ENCODE data around the gene FUS.

The FUS gene

GRCh38 chr16:31202414-31203375 is 22.8 kb downstream of the FUS start, which contains the start of gene PYCARD:
PYCARD (minus strand) TSS chr16:31202760; CDS start chr16:31202690, 70 bp downstream.
- no peak for DNase-seq (ENCODE audit: low read depth, low spot score)

- no peak for DNase-seq (ENCODE audit: low read depth, low spot score)
These were observed 25.1 kb downstream of the FUS start for GRCh38 chr16:31204871-31205666.

DNA sequence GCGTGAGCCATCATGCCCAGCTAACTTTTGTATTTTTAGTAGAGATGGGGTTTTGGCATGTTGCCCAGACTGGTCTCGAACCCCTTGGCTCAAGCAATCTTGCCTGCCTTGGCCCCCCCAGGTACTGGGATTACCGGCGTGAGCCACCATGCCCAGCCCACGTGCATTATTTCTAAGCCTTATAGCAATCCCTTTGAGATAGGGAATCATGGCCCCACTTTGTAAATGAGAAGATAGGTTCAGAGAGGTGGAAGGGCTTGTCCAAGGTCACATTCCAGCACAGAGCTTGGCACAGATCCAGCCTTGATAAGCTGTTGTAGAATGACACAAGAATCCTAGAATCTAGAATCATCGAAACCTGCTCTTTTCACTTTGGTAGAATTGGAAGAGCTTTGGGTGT is 26.8 kb downstream of the FUS start:
- no peak for DNase-seq (ENCODE audit: low read depth, low spot score)

- no peak for DNase-seq (ENCODE audit: low read depth, low spot score)
These were observed 33.4 kb downstream of the FUS start for GRCh38 chr16:31213342-31213741.

GRCh38 chr16:31213877-31214707 is 34.2 kb downstream of the FUS start, which contains the start of gene TRIM72:
TRIM72 (plus strand) TSS chr16:31214119; CDS start chr16:31214739, 620 bp downstream.
- DNase-seq (ENCODE audit: low read depth, low spot score): no peak

DNA sequence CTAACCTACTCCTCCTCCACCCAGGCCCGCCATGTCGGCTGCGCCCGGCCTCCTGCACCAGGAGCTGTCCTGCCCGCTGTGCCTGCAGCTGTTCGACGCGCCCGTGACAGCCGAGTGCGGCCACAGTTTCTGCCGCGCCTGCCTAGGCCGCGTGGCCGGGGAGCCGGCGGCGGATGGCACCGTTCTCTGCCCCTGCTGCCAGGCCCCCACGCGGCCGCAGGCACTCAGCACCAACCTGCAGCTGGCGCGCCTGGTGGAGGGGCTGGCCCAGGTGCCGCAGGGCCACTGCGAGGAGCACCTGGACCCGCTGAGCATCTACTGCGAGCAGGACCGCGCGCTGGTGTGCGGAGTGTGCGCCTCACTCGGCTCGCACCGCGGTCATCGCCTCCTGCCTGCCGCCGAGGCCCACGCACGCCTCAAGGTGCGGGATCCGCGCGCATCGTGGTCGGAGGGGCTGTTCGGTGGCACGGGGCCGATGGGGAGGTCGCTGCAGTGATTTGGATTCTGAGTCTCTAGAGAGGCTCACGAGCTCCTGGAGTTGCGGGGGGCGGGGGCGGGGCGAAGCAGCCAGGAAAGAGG is 34.9 kb downstream of the FUS start:
- no peak for DNase-seq (ENCODE audit: low read depth, low spot score)

GRCh38 chr16:31215287-31216162 is 35.6 kb downstream of the FUS start:
- DNase-seq (ENCODE audit: low read depth, low spot score): no peak

- DNase-seq (ENCODE audit: low read depth, low spot score): no peak
These were observed 36.6 kb downstream of the FUS start, which contains the start of gene PYDC1 for GRCh38 chr16:31216422-31217135. PYDC1 (minus strand) TSS chr16:31217135; CDS start chr16:31217028, 107 bp downstream.

GRCh38 chr16:31217136-31217530 is 37.2 kb downstream of the FUS start:
- no peak for DNase-seq (ENCODE audit: low read depth, low spot score)

DNA sequence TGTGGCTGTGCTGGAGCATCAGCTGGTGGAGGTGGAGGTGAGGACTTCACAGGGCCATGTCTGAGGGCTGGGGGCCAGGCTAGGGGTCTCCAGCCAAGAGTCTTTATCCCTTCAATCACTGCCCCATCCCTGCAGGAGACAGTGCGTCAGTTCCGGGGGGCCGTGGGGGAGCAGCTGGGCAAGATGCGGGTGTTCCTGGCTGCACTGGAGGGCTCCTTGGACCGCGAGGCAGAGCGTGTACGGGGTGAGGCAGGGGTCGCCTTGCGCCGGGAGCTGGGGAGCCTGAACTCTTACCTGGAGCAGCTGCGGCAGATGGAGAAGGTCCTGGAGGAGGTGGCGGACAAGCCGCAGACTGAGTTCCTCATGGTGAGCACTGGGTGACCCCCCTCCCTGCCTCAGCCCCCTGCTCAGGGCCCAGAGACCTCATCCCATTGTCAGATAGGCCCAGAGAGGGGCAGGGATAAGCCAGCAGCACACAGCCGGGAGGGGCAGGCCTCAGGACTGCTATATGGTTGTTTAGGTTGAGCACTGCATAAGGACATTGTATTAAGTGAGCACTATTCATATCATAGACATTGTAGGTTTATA is 39.3 kb downstream of the FUS start:
- DNase-seq (ENCODE audit: low read depth, low spot score): no peak

DNA sequence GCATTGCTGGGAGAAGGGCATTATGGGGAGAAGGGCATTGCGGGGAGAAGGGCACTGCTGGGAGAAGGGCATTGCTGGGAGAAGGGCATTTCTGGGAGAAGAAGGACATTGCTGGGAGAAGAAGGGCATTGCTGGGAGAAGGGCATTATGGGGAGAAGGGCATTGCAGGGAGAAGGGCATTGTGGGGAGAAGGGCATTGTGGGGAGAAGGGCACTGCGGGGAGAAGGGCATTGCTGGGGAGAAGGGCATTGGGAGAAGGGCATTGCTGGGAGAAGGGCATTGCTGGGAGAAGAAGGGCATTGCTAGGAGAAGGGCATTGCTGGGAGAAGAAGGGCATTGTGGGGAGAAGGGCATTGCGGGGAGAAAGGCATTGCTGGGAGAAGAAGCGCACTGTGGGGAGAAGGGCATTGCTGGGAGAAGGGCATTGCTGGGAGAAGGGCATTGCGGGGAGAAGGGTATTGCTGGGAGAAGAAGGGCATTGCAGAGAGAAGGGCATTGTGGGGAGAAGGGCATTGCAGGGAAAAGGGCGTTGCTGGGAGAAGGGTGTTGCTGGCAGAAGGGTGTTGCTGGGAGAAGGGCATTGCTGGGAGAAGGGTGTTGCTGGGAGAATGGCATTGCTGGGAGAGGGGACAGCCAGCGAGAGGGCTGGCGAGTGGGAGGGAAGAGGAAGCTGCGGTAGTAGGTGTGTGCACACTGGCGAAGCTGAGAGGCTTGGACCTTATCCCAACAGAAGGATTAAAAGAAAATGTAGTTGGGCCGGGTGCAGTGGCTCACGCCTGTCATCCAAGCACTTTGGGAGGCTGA is 41.6 kb downstream of the FUS start:
- DNase-seq (ENCODE audit: low read depth, low spot score): no peak

GRCh38 chr16:31223044-31223443 is 43.1 kb downstream of the FUS start:
- DNase-seq (ENCODE audit: low read depth, low spot score): no peak

- no peak for DNase-seq (ENCODE audit: low read depth, low spot score)
These were observed 44.4 kb downstream of the FUS start for GRCh38 chr16:31224092-31224955.

GRCh38 chr16:31225193-31225592 is 45.3 kb downstream of the FUS start:
- no peak for DNase-seq (ENCODE audit: low read depth, low spot score)

DNA sequence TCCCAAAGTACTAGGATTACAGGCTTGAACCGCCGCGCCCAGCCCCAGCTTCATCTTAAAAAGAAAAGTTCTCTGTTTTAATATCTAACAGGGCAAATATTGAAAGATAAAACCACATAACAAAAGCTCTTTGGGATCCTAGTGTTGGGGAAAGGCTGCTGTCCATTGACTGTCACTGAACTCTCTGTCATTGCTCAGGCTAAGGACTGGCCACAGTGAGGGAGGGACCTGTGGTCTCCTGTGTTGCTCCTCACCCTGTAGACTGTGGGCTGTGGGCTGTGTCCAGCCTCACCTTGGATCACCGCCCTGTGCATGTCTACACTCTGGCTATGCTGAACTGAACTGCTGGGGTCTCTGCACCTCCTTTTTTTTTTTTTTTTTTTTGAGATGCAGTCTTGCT is 48.3 kb downstream of the FUS start:
- DNase-seq (ENCODE audit: low read depth, low spot score): no peak

DNA sequence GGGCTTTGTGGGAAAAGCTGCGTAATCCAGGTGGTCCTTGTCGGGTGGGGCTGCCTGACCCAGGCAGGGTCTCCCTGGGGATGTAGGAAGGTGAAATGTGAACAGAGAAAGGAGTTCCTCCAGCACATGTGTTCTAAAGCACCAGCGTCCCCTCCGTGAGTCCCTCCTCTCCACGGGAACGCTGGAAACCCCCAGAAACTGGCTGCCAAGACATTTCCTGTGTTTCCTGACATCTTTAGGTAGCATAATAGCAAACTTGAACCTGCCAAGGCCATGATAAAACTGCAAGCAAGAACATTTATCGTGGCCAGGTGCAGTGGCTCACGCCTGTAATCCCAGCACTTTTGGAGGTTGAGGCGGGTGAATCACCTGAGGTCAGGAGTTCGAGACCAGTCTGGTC is 49.6 kb downstream of the FUS start:
- DNase-seq (ENCODE audit: low read depth, low spot score): no peak

DNA sequence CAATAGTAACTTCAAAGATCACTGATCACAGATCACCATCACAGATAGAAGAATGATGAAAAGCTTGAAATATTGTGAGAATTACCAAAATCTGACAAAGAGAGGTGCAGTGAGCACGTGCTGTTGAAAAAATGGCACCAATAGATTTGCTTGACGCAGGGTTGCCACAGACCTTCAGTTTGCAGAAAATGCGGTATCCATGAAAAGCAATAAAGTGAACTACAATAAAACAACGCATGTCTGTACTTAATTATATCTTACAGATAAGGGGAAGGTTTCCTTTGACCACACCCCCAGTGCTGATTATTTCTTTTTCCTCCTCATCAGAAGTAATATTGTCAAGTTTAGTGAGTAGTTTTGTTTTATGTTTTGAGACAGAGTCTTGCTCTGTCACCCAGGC is 58.1 kb downstream of the FUS start:
- DNase-seq (ENCODE audit: low read depth, low spot score): no peak
